Osteocyte (in vitro differentiated cells): ENCODE measurements around the gene TIAL1. TPM values are rescaled to one million over a fixed set of nuclear protein-coding genes. Genes with fewer than 3 reads are reported as not detected.
A peak's percentile ranks its signal among the peaks of the same experiment; 100 is the strongest.

ENCODE experiments used
- DNase-seq: peaks from one replicate; pipeline ENCODE4 v3.0.0; 2021; ENCODE audit warnings: mixed read lengths; ENCODE audit not compliant: unreplicated experiment; ENCODE audit errors: extremely low spot score
- H3K27ac Mint-ChIP-seq: one replicate; pipeline ENCODE4 v1.8.0; 2021; ENCODE audit warnings: mild to moderate bottlenecking, mixed read lengths; ENCODE audit not compliant: unreplicated experiment
- H3K27me3 Mint-ChIP-seq: one replicate; pipeline ENCODE4 v1.8.0; 2021; ENCODE audit warnings: mixed read lengths; ENCODE audit not compliant: unreplicated experiment
- H3K36me3 Mint-ChIP-seq: one replicate; pipeline ENCODE4 v1.8.0; 2021; ENCODE audit warnings: mixed read lengths; ENCODE audit not compliant: unreplicated experiment
- H3K4me1 Mint-ChIP-seq: one replicate; pipeline ENCODE4 v1.8.0; 2021; ENCODE audit warnings: mixed read lengths; ENCODE audit not compliant: unreplicated experiment
- H3K4me3 Mint-ChIP-seq: one replicate; pipeline ENCODE4 v1.8.0; 2021; ENCODE audit warnings: mild to moderate bottlenecking, moderate library complexity, mixed read lengths; ENCODE audit not compliant: unreplicated experiment
- H3K9me3 Mint-ChIP-seq: one replicate; pipeline ENCODE4 v1.8.0; 2021; ENCODE audit warnings: mixed read lengths; ENCODE audit not compliant: unreplicated experiment
- CTCF ChIP-seq: fragments of 200-600 bp; sonication (generic); IDR thresholded peaks from 2 replicates; pipeline ENCODE4 v1.5.0; 2021; ENCODE audit warnings: antibody characterized with exemption, mild to moderate bottlenecking, moderate library complexity
- total RNA-seq: library from RNA; stranded (reverse); gene quantifications from 2 replicates; pipeline ENCODE4 v1.2.1, GENCODE V29; 2021

The TIAL1 gene
- total RNA-seq, 1 donor from 2014 or later, result 133 TPM

GRCh38 chr10:119549247-119549999 is 47.3 kb downstream of the TIAL1 start:
- DNase-seq, result no peak
- Mint-ChIP-seq H3K9me3 (no peaks in the 10 kb centered on the region), H3K4me3 (no peak overlapping the region), H3K36me3 (peaks cover 2% of the 10 kb centered on the region), H3K27me3 (peaks cover 29% of the 10 kb centered on the region), H3K4me1 (peaks cover 8% of the 10 kb centered on the region), H3K27ac (no peak overlapping the region)
- TF ChIP-seq CTCF, result no peak

GRCh38 chr10:119546009-119546408 is 50.8 kb downstream of the TIAL1 start:
- no peak for DNase-seq
- H3K4me1 Mint-ChIP-seq, result peaks cover 22% of the 10 kb centered on the region
- H3K27ac Mint-ChIP-seq, result no peak overlapping the region
- no peak for TF ChIP-seq CTCF
- H3K27me3 Mint-ChIP-seq, result peaks cover 22% of the 10 kb centered on the region
- no peaks in the 10 kb centered on the region for H3K9me3 Mint-ChIP-seq
- peaks cover 2% of the 10 kb centered on the region for H3K36me3 Mint-ChIP-seq
- no peak overlapping the region for H3K4me3 Mint-ChIP-seq

GRCh38 chr10:119545310-119545709 is 51.5 kb downstream of the TIAL1 start:
- Mint-ChIP-seq H3K4me1 (peaks cover 22% of the 10 kb centered on the region), H3K36me3 (peaks cover 2% of the 10 kb centered on the region), H3K4me3 (no peak overlapping the region), H3K9me3 (no peaks in the 10 kb centered on the region), H3K27ac (no peak overlapping the region), H3K27me3 (peaks cover 20% of the 10 kb centered on the region)
- TF ChIP-seq CTCF, result no peak
- no peak for DNase-seq

- Mint-ChIP-seq H3K27ac (no peak overlapping the region), H3K4me3 (peak overlapping the region; percentile 83), H3K9me3 (no peaks in the 10 kb centered on the region), H3K27me3 (peaks cover 17% of the 10 kb centered on the region), H3K36me3 (peaks cover under 1% of the 10 kb centered on the region), H3K4me1 (peaks cover 29% of the 10 kb centered on the region)
- DNase-seq, result no peak
- TF ChIP-seq CTCF, result no peak
These were observed 52.7 kb downstream of the TIAL1 start for GRCh38 chr10:119543814-119544642.
